GM12873 (cell line): ENCODE results near the gene SLC38A8.

Experiments used
- CTCF ChIP-seq: IDR thresholded peaks from 2 replicates; pipeline ENCODE4 v1.5.1; 2012; ENCODE audit warnings: low read depth, mild to moderate bottlenecking, moderate library complexity, low read length, control low read depth; ENCODE audit not compliant: insufficient read depth; ENCODE audit errors: missing control alignments

SLC38A8 gene

GRCh38 chr16:84068041-84068440 is 25.4 kb upstream of the SLC38A8 start:
- no peak for TF ChIP-seq CTCF

GRCh38 chr16:84067640-84068039 is 25.0 kb upstream of the SLC38A8 start:
- TF ChIP-seq CTCF, result no peak

GRCh38 chr16:84065536-84066132 is 23.0 kb upstream of the SLC38A8 start:
- peak; percentile 68 for TF ChIP-seq CTCF

GRCh38 chr16:84063980-84064379 is 21.4 kb upstream of the SLC38A8 start:
- no peak for TF ChIP-seq CTCF

- TF ChIP-seq CTCF, result peak; percentile 77
Measured at GRCh38 chr16:84062734-84063640, 20.4 kb upstream of the SLC38A8 start.

GRCh38 chr16:84061236-84061819 is 18.7 kb upstream of the SLC38A8 start:
- no peak for TF ChIP-seq CTCF
